ENCODE results near the gene CCDC12. TPM values are rescaled to one million over a fixed set of nuclear protein-coding genes. Genes with fewer than 3 reads are reported as not detected.

The CCDC12 gene
- total and polyA plus RNA-seq, 9 of the 15 experiments (the other 6 are each of a cell fraction or from before 2014, with no cell fraction given): 8.9 to 201 (median 86.9) TPM

DNA sequence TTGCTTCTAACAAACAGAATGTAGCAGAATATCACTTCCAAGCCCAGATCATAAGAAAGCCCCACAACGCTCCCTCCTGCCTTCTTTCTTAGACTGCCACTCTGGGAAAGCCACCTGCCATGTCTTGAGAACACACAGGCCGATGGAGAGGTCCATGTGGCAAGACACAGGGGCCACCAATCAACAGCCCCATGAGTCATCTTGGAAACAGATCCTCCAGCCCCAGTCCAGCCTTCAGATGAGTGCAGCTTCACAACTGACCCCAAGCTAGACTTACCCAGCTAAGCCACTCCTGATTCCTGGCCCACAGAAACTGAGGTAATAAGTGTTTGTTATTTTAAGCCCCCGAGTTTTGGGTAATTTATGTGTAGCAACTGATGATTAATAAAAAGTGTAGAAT lies 59.3 kb downstream of the CCDC12 start:
- TF ChIP-seq SLC30A9 (CRISPR knock-in tag; IDR thresholded peaks at IDR 0.05) (no peak), CBX3 (IDR thresholded peaks at IDR 0.05; ENCODE audit: borderline replicate concordance in 1 of 2, low read length in 2 of 2) (peak in 1 of 2 experiments; percentile 73; a peak in 1 of 3 replicates), FOSL1 (tag; conservative IDR thresholded peaks at IDR 0.05) (peak; percentile 51; the same call in 1 of the 2 replicates), POLR2AphosphoS5 (IDR thresholded peaks at IDR 0.05; ENCODE audit: control insufficient read depth, insufficient read depth, low read depth, low read length) (peak; percentile 29; the same call in 1 of the 2 replicates), ZFP36 (IDR thresholded peaks at IDR 0.05; ENCODE audit: low read depth, low read length, partially characterized antibody) (peak; percentile 51), JUN (IDR thresholded peaks at IDR 0.05; ENCODE audit: borderline replicate concordance, low read depth, low read length) (no peak), JUN (CRISPR knock-in tag; IDR thresholded peaks at IDR 0.05; ENCODE audit: borderline replicate concordance) (no peak), ARHGAP35 (IDR thresholded peaks at IDR 0.05; ENCODE audit: partially characterized antibody) (no peak), JUND (IDR thresholded peaks at IDR 0.05; ENCODE audit: borderline replicate concordance, low read depth, low read length) (0 out of 2 replicates have a peak, but pooled peaks have one; percentile 28), JUND (tag; IDR thresholded peaks at IDR 0.05; ENCODE audit: borderline replicate concordance, low read depth, low read length) (0 out of 3 replicates have a peak, but pooled peaks have one; percentile 50)
- TF ChIP-seq, protein P1, sequence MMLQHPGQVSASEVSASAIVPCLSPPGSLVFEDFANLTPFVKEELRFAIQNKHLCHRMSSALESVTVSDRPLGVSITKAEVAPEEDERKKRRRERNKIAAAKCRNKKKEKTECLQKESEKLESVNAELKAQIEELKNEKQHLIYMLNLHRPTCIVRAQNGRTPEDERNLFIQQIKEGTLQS (IDR thresholded peaks at IDR 0.05): peak; percentile 52
- TF ChIP-seq, protein P1 (CRISPR knock-in tag; conservative IDR thresholded peaks at IDR 0.05): no peak
- no peaks in the 10 kb centered on the region; a peak in 1 of 5 replicates for H3K4me1 ChIP-seq (replicated peaks in 1 of 2; ENCODE audit: control insufficient read depth in 2 of 2, insufficient read depth in 2 of 2, low read length in 2 of 2)
- ATAC-seq (0 out of 3 replicates have a peak, but pooled peaks have one; percentile 39), DNase-seq (ENCODE audit: extremely low read depth in 1 of 4, low spot score in 3 of 4) (no peak), FAIRE-seq (no peak)
- no peak overlapping the region for H3K4me3 ChIP-seq
- intact Hi-C loops (cut with micrococcal nuclease) (no loop called here), in situ Hi-C loops (cut with MboI) (no loop called here)
- H3K9ac ChIP-seq (ENCODE audit: insufficient read depth in 1 of 2, low read depth in 2 of 2, low read length in 2 of 2): no peak overlapping the region
- H3K27me3 ChIP-seq (ENCODE audit: control insufficient read depth in 2 of 2, insufficient read depth in 2 of 2, low read length in 2 of 2): no peaks in the 10 kb centered on the region
- no peaks in the 10 kb centered on the region for H4K20me1 ChIP-seq (replicated peaks; ENCODE audit: control insufficient read depth, insufficient read depth, low read length)
- POLR2A ChIA-PET: interaction anchor here (0.7 to 1.3 kb wide), 2 partner anchors 37 to 70 kb away, joined by 3 to 6 read pairs; no protein-coding TSS in a partner anchor
- no peak overlapping the region for H2AFZ ChIP-seq (ENCODE audit: low read depth, low read length)
- CTCF ChIA-PET (ENCODE audit: low intra/inter-chr PET ratio): no interaction called here
- no peaks in the 10 kb centered on the region for H3K9me3 ChIP-seq (replicated peaks; ENCODE audit: control insufficient read depth, insufficient read depth, low read depth, low read length)
- WGBS (ENCODE audit: insufficient coverage, low coverage, missing lambda C conversion rate): 92% methylated on average over 3 of the region's 3 CpGs
- no peak overlapping the region for H3K4me2 ChIP-seq (ENCODE audit: insufficient read depth, low read length)
- BruUV-seq (replicated peaks): no TSS peak
- H3K27ac ChIP-seq (ENCODE audit: extremely low read depth, low read depth, low read length): no peak overlapping the region
- H3K36me3 ChIP-seq (ENCODE audit: control insufficient read depth, insufficient read depth, low read length): peaks cover 60% of the 10 kb centered on the region
- H3K79me2 ChIP-seq (ENCODE audit: control insufficient read depth, insufficient read depth, low read length): no peaks in the 10 kb centered on the region
- H3K9me1 ChIP-seq (ENCODE audit: control insufficient read depth, insufficient read depth, low read length): no peaks in the 10 kb centered on the region
